GM21423 (cell line): Measurements from ENCODE around the gene ZNRF1.
A peak's percentile ranks its signal among the peaks of the same experiment; 100 is the strongest.

ENCODE experiments used
- ATAC-seq: cut with Tn5 transposase; IDR thresholded peaks from one replicate; pipeline ENCODE4 v1.9.1; 2021; ENCODE audit warnings: mild to moderate bottlenecking, moderate library complexity; ENCODE audit not compliant: unreplicated experiment

Gene ZNRF1

GRCh38 chr16:75138636-75139035 is 139.8 kb downstream of the ZNRF1 start:
- no peak for ATAC-seq

GRCh38 chr16:75139498-75139897 is 140.7 kb downstream of the ZNRF1 start:
- ATAC-seq = no peak

- ATAC-seq = no peak
These were observed 145.1 kb downstream of the ZNRF1 start for GRCh38 chr16:75143941-75144340.

- no peak for ATAC-seq
These were observed 149.1 kb downstream of the ZNRF1 start for GRCh38 chr16:75147968-75148310.

- peak; percentile 82 for ATAC-seq
These were observed 149.7 kb downstream of the ZNRF1 start, which contains the start of gene ZFP1 for GRCh38 chr16:75148311-75149195. Gene ZFP1, plus strand, starts transcription at chr16:75148524. Its CDS starts 4,428 bp downstream, at chr16:75152952.

GRCh38 chr16:75151798-75152197 is 153.0 kb downstream of the ZNRF1 start:
- ATAC-seq = no peak

- no peak for ATAC-seq
These were observed 153.8 kb downstream of the ZNRF1 start for GRCh38 chr16:75152635-75153034.

- ATAC-seq = no peak
These were observed 161.6 kb downstream of the ZNRF1 start for GRCh38 chr16:75160386-75160785.
